Gastrocnemius medialis (tissue), 4 donors: ENCODE data around the gene SLC7A14.

ENCODE experiments used
- POLR2A ChIP-seq, 2 donors: fragments of 450-650 bp; IDR thresholded peaks; one replicate each; pipeline ENCODE4 v1.6.1; 2017; ENCODE audit warnings: antibody characterized with exemption in 2 of 2, mild to moderate bottlenecking in 2 of 2, moderate library complexity in 2 of 2
- TF ChIP-seq, protein P1 (sequence below), 5 experiments: fragments of 450-650 bp in 3 of 5; fragments of 200-600 bp in 2 of 5; sonication (generic) in 2 of 5; IDR thresholded peaks in 4 of 5; conservative IDR thresholded peaks in 1 of 5; 1 replicate in 4 of 5; 2 replicates in 1 of 5; pipeline ENCODE4 v1.5.1; 2016 to 2019; ENCODE audit warnings: antibody characterized with exemption in 5 of 5, mild to moderate bottlenecking in 3 of 5, moderate library complexity in 3 of 5

DNA sequence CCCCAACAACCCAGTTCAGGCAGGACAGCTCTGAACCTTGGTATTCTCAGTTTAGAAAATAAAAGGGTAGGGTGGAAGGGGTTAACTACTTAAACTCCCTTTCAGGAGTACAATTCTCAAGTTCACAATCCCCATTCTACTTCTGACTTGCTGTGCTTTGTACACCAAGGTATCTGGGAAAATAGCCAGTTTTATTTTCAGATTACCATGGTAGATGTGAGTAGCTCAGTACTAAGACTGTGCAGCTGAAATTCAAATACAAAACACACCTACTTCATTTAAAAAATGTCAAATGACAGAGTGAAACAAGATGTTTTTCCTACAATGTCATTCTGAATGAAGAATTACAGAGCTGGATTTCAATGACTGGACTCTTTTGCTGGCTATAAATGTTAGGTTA lies 27.4 kb downstream of the SLC7A14 start:
- TF ChIP-seq, protein P1, sequence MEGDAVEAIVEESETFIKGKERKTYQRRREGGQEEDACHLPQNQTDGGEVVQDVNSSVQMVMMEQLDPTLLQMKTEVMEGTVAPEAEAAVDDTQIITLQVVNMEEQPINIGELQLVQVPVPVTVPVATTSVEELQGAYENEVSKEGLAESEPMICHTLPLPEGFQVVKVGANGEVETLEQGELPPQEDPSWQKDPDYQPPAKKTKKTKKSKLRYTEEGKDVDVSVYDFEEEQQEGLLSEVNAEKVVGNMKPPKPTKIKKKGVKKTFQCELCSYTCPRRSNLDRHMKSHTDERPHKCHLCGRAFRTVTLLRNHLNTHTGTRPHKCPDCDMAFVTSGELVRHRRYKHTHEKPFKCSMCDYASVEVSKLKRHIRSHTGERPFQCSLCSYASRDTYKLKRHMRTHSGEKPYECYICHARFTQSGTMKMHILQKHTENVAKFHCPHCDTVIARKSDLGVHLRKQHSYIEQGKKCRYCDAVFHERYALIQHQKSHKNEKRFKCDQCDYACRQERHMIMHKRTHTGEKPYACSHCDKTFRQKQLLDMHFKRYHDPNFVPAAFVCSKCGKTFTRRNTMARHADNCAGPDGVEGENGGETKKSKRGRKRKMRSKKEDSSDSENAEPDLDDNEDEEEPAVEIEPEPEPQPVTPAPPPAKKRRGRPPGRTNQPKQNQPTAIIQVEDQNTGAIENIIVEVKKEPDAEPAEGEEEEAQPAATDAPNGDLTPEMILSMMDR (IDR thresholded peaks at IDR 0.05 in 4 of 5, conservative IDR thresholded peaks at IDR 0.05 in 1 of 5): no peak
- no peak for TF ChIP-seq POLR2A (IDR thresholded peaks at IDR 0.05)
